K562 (cell line): Measurements from ENCODE around the gene COQ8B. TPM values are rescaled to one million over a fixed set of nuclear protein-coding genes. Genes with fewer than 3 reads are reported as not detected.

Source experiments
- ATAC-seq: fragments of 200-7000 bp; cut with Tn5 transposase; 3 replicates; pipeline ENCODE4 v1.9.1; 2020; ENCODE audit warnings: moderate library complexity
- BruUV-seq: library from RNA; stranded (reverse); fragments of 400-500 nt; replicated peaks from 2 replicates; lab custom pipeline; 2021; lab: Mats Ljungman, UMichigan
- CTCF ChIA-PET: fragments of 300-600 bp; formaldehyde crosslinking; extraction: SDS; loops from one replicate; lab custom pipeline; 2021; ENCODE audit warnings: low intra/inter-chr PET ratio; lab: Yijun Ruan, JAX
- POLR2A ChIA-PET: fragments of 300-600, 350-650 bp; sonication (Branson Sonifier 250); formaldehyde crosslinking; extraction: SDS; loops from one replicate; lab custom pipeline; 2021; ENCODE audit warnings: antibody characterized with exemption, inconsistent platforms; lab: Yijun Ruan, JAX
- DNase-seq, 4 experiments: peaks; one replicate each; pipeline versions ENCODE4 v3.0.0 to v3.0.0-alpha.2; 2011 to 2018; ENCODE audit warnings: low spot score in 3 of 4, mixed read lengths in 3 of 4; ENCODE audit errors: extremely low read depth in 1 of 4
- FAIRE-seq: peaks from 2 replicates; lab custom pipeline; 2011; peaks lifted over from hg19 to GRCh38; lab: Jason Lieb, UNC
- H2AFZ ChIP-seq: 2 replicates; pipeline ENCODE4 v1.6.0; 2011; ENCODE audit warnings: low read depth, low read length, control low read depth, inconsistent platforms
- H3K27ac ChIP-seq: fragments of 200-600 bp; 3 replicates; pipeline ENCODE4 v1.8.0; 2011; ENCODE audit warnings: low read depth, mild to moderate bottlenecking, control low read depth, inconsistent platforms, low read length, moderate library complexity, mixed read lengths; ENCODE audit errors: extremely low read depth
- H3K27me3 ChIP-seq, 2 experiments: fragments of 300-600 bp in 1 of 2; 2 replicates in 1 of 2; 3 replicates in 1 of 2; pipeline versions ENCODE4 v1.6.0 to v1.8.0; 2011; ENCODE audit warnings: inconsistent platforms in 2 of 2, low read length in 2 of 2, mild to moderate bottlenecking in 1 of 2, mixed read lengths in 1 of 2, moderate library complexity in 1 of 2; ENCODE audit not compliant: control insufficient read depth in 2 of 2, insufficient read depth in 2 of 2
- H3K36me3 ChIP-seq: fragments of 300-600 bp; 3 replicates; pipeline ENCODE4 v1.8.0; 2011; ENCODE audit warnings: mild to moderate bottlenecking, low read length, inconsistent platforms; ENCODE audit not compliant: control insufficient read depth, insufficient read depth
- H3K4me1 ChIP-seq, 2 experiments: fragments of 200-600 bp in 1 of 2; replicated peaks in 1 of 2; 2 replicates in 1 of 2; 3 replicates in 1 of 2; pipeline versions ENCODE4 v1.5.1 to v1.8.0; 2011; ENCODE audit warnings: inconsistent platforms in 2 of 2, low read length in 2 of 2, mild to moderate bottlenecking in 1 of 2, mixed read lengths in 1 of 2, moderate library complexity in 1 of 2; ENCODE audit not compliant: control insufficient read depth in 2 of 2, insufficient read depth in 2 of 2
- H3K4me2 ChIP-seq: 2 replicates; pipeline ENCODE4 v1.6.1; 2011; ENCODE audit warnings: low read length, control low read depth, inconsistent platforms, mixed read lengths; ENCODE audit not compliant: insufficient read depth
- H3K4me3 ChIP-seq: fragments of 200-600 bp; sonication (generic), shearing (Covaris generic); 2 replicates; pipeline ENCODE4 v1.5.1; 2016; ENCODE audit warnings: control low read depth, inconsistent platforms
- H3K79me2 ChIP-seq: fragments of 200-600 bp; 3 replicates; pipeline ENCODE4 v1.8.0; 2011; ENCODE audit warnings: low read length, inconsistent platforms; ENCODE audit not compliant: control insufficient read depth, insufficient read depth
- H3K9ac ChIP-seq, 2 experiments: 2 replicates each; pipeline versions ENCODE4 v1.6.0 to v1.6.1; 2011; ENCODE audit warnings: low read depth in 2 of 2, low read length in 2 of 2, control low read depth in 1 of 2, inconsistent platforms in 1 of 2, mild to moderate bottlenecking in 1 of 2, mixed read lengths in 1 of 2; ENCODE audit not compliant: insufficient read depth in 1 of 2
- H3K9me1 ChIP-seq: one replicate; pipeline ENCODE4 v1.6.0; 2011; ENCODE audit warnings: inconsistent platforms, mild to moderate bottlenecking, low read length, moderate library complexity; ENCODE audit not compliant: control insufficient read depth, insufficient read depth
- H3K9me3 ChIP-seq: replicated peaks from 2 replicates; pipeline ENCODE4 v1.5.1; 2011; ENCODE audit warnings: low read depth, low read length, inconsistent platforms; ENCODE audit not compliant: control insufficient read depth, insufficient read depth
- H4K20me1 ChIP-seq: replicated peaks from 2 replicates; pipeline ENCODE4 v1.6.1; 2011; ENCODE audit warnings: low read length, inconsistent platforms, mixed read lengths; ENCODE audit not compliant: control insufficient read depth, insufficient read depth
- ATF6 ChIP-seq: sonication (generic); formaldehyde crosslinking; IDR thresholded peaks from 2 replicates; pipeline ENCODE4 v1.4.0; 2020; ENCODE audit warnings: mild to moderate bottlenecking, missing genetic modification reagents
- ETS2 ChIP-seq: IDR thresholded peaks from 2 replicates; pipeline ENCODE4 v1.6.1; 2016; ENCODE audit warnings: borderline replicate concordance, missing genetic modification characterization, mild to moderate bottlenecking, moderate library complexity, missing compliant biosample characterization; ENCODE audit not compliant: poor library complexity, severe bottlenecking
- HNRNPUL1 ChIP-seq: fragments of 200-400 bp; formaldehyde crosslinking; IDR thresholded peaks from 2 replicates; pipeline ENCODE4 v1.6.1; 2017; ENCODE audit warnings: low read length
- RBM17 ChIP-seq: fragments of 200-400 bp; formaldehyde crosslinking; IDR thresholded peaks from 2 replicates; pipeline ENCODE4 v1.6.1; 2017; ENCODE audit warnings: low read depth, mild to moderate bottlenecking, low read length, borderline replicate concordance
- SIN3A ChIP-seq, 2 experiments: fragments of 150-350 bp in 1 of 2; IDR thresholded peaks; 2 replicates each; pipeline ENCODE4 v1.6.1; 2011 to 2016; ENCODE audit warnings: borderline replicate concordance in 2 of 2, low read depth in 2 of 2, low read length in 2 of 2, mild to moderate bottlenecking in 2 of 2, moderate library complexity in 2 of 2; ENCODE audit not compliant: control insufficient read depth in 1 of 2
- TGIF2 ChIP-seq: sonication (generic); formaldehyde crosslinking; IDR thresholded peaks from 2 replicates; pipeline ENCODE4 v1.8.1; 2022; ENCODE audit warnings: mild to moderate bottlenecking, missing genetic modification reagents, moderate library complexity
- YY1 ChIP-seq, 3 experiments: IDR thresholded peaks; 2 replicates each; pipeline ENCODE4 v1.6.1; 2011; ENCODE audit warnings: low read length in 2 of 3, mild to moderate bottlenecking in 2 of 3, moderate library complexity in 2 of 3, borderline replicate concordance in 1 of 3, control low read depth in 1 of 3, low read depth in 1 of 3; ENCODE audit not compliant: insufficient read depth in 3 of 3, insufficient replicate concordance in 2 of 3, control insufficient read depth in 1 of 3, insufficient read length in 1 of 3; ENCODE audit errors: extremely low read depth in 1 of 3
- ZBTB7A ChIP-seq: IDR thresholded peaks from 2 replicates; pipeline ENCODE4 v1.6.1; 2011; ENCODE audit warnings: low read depth, mild to moderate bottlenecking, low read length, moderate library complexity, borderline replicate concordance; ENCODE audit not compliant: control insufficient read depth
- ZNF197 ChIP-seq: fragments of 200-800 bp; sonication (Bioruptor generic); IDR thresholded peaks from 2 replicates; pipeline ENCODE4 v1.6.1; 2016; ENCODE audit warnings: low read depth, missing genetic modification characterization, missing compliant biosample characterization
- ZNF696 ChIP-seq: fragments of 250-450 bp; sonication (Bioruptor Pico); conservative IDR thresholded peaks from 2 replicates; pipeline ENCODE4 v1.4.0; 2020; ENCODE audit warnings: mild to moderate bottlenecking, moderate library complexity
- ZNF778 ChIP-seq: fragments of 450-650 bp; formaldehyde crosslinking; IDR thresholded peaks from 2 replicates; pipeline ENCODE4 v1.4.0; 2020; ENCODE audit warnings: mild to moderate bottlenecking, moderate library complexity
- WGBS: fragments of 100-300 bp; shearing (Covaris generic); methylation state at CpG from one replicate; pipeline ENCODE4 v1.1.6; 2016; ENCODE audit warnings: low coverage, mixed read lengths; ENCODE audit not compliant: insufficient coverage; ENCODE audit errors: missing lambda C conversion rate; 5-methylcytosine and 5-hydroxymethylcytosine counted together
- in situ Hi-C: fragments of 300-500 bp; cut with MboI; formaldehyde crosslinking; loops from 4 replicates; pipeline ENCODE4 v1.15.0; 2018; ENCODE audit warnings: inconsistent platforms, mixed read lengths
- intact Hi-C: fragments of 100-400 bp; cut with micrococcal nuclease; formaldehyde crosslinking; loops from 2 replicates; pipeline ENCODE4 v1.14.2; 2022
- polyA plus RNA-seq, 8 experiments: library from polyadenylated mRNA; depleted of rRNA in 4 of 8; stranded (reverse) in 5 of 8; unstranded in 3 of 8; fragments of >200 nt; fragmentation: Nextera tagmentation in 2 of 8; fragmentation: Illumina TruSeq in 1 of 8; extraction: Ambion mirVana in 2 of 8; extraction: Trizol in 1 of 8; gene quantifications; 2 replicates each; pipeline versions ENCODE4 v1.2.1 to v1.2.3, GENCODE V29; 2011 to 2014; ENCODE audit warnings: inconsistent platforms in 1 of 8, missing spikeins in 1 of 8
- total RNA-seq, 7 experiments: library from RNA; depleted of rRNA in 6 of 7; stranded (reverse); fragments of >200 nt in 6 of 7; fragmentation: Illumina TruSeq in 2 of 7; extraction: Trizol in 2 of 7; gene quantifications; 2 replicates each; pipeline versions ENCODE4 v1.2.1 to v1.2.3, GENCODE V29; 2011 to 2021; ENCODE audit warnings: low replicate concordance in 1 of 7
- TF ChIP-seq, protein P1 (sequence below): fragments of 250-450 bp; sonication (Bioruptor Pico); IDR thresholded peaks from 2 replicates; pipeline ENCODE4 v1.5.0; 2022; ENCODE audit warnings: mild to moderate bottlenecking

The COQ8B gene
- total and polyA plus RNA-seq, 9 of the 15 experiments (the other 6 are each of a cell fraction or from before 2014, with no cell fraction given): 0.41 to 32.3 (median 12.9) TPM

GRCh38 chr19:40750874-40751537, 34.3 kb upstream of the COQ8B start, which contains the start of gene SNRPA (continued):
- TF ChIP-seq ATF6: no peak
- no peak for TF ChIP-seq ZNF197 (CRISPR knock-in tag)
- TF ChIP-seq TGIF2: no peak
- no peak for TF ChIP-seq ETS2 (tag)

DNA sequence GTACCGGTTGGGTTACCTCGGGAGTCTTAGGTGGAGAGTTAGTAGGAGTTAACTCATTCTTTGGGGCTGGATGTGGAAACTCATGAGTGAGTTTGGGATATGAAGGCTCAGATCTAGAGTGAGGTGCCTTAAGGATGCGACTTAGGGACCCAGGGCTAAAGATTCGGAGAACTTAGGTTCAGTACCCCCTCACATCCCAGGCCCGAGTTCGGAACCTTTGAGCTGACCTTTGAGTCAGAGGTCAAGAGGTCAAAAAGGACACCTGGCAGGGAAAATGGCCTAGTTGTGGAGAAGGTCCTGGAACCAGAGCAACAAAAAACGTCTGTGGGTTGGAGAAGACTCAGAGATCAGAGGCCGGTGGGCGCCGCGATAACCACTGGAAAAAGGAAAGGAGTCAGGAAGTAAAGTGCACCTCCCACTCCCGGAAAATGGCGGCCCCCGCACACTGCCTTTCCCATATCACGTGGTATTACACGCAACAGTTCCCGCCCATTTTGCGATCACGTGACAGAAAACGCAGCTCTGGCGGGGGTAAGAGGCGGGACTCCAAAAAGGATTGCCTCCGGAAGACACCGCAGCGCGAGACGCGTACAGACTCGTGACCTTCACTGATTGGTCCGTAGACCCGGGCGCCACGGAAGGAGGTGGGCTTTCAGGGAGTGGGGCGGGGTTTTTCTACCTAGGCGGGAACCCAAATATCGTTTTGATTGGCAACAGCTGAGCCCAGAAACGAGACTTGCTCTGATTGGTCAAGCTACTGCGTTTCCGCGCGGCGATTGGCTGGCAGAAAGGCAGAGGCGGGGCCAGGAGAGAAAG, 33.6 kb upstream of the COQ8B start, which contains the start of gene ACTMAP:
TSS of gene ACTMAP (minus strand) at position 420 of the 816 bp plus-strand sequence. CDS start 674 bp downstream, outside the sequence.
- BruUV-seq: TSS peak; percentile 93
- FAIRE-seq (peak; percentile 99), ATAC-seq (peak; percentile 92), DNase-seq (peak; percentile 98 to 100 (median 98))
- H3K9me3 ChIP-seq: no peaks in the 10 kb centered on the region
- no peaks in the 10 kb centered on the region for H3K27me3 ChIP-seq
- ChIA-PET POLR2A (interaction anchor here (0.6 to 3.0 kb wide), 34 partner anchors 8 to 1117 kb away, joined by 3 to 25 read pairs (median 4); partner anchors contain the start of genes COQ8B, EGLN2, ITPKC and RAB4B), CTCF (interaction anchor here (1.1 kb wide), 1 partner anchor 87 kb away, joined by 3 read pairs; no protein-coding TSS in a partner anchor)
- intact Hi-C loops (loop anchor here (2.0 kb wide), 2 partner anchors 33 to 49 kb away; partner anchors contain the start of genes COQ8B, EGLN2 and ITPKC), in situ Hi-C loops (no loop called here)
- under 1% methylated on average over 43 of the region's 43 CpGs for whole genome bisulfite sequencing
- H3K4me1 ChIP-seq: peaks cover 31 to 40% of the 10 kb centered on the region in 2 experiments
- peak within 1 kb of the TSS; percentile 94 to 99 for H3K9ac ChIP-seq
- H3K4me3 ChIP-seq: peak within 1 kb of the TSS; percentile 59
- H3K27ac ChIP-seq: peak within 1 kb of the TSS; percentile 99
- H3K4me2 ChIP-seq: peak within 1 kb of the TSS; percentile 100
- H2AFZ ChIP-seq: peak within 1 kb of the TSS; percentile 90
- H4K20me1 ChIP-seq: peaks cover 14% of the 10 kb centered on the region
- peaks cover 3% of the 10 kb centered on the region for H3K9me1 ChIP-seq
- peaks cover 32% of the 10 kb centered on the region for H3K36me3 ChIP-seq
- H3K79me2 ChIP-seq: peaks cover 67% of the 10 kb centered on the region
- no peak for TF ChIP-seq HNRNPUL1
- no peak for TF ChIP-seq ZNF696 (CRISPR knock-in tag)
- peak; percentile 89 to 98 (median 96) for TF ChIP-seq YY1 (IDR thresholded peaks at IDR 0.05; ENCODE audit: borderline replicate concordance in 1 of 3, control insufficient read depth in 1 of 3, extremely low read depth in 1 of 3, insufficient read depth in 3 of 3, insufficient read length in 1 of 3, insufficient replicate concordance in 2 of 3, low read depth in 1 of 3, low read length in 2 of 3)
- TF ChIP-seq SIN3A (IDR thresholded peaks at IDR 0.05; ENCODE audit: borderline replicate concordance in 2 of 2, control insufficient read depth in 1 of 2, low read depth in 2 of 2, low read length in 2 of 2): no peak; a peak in 1 of 4 replicates
- no peak for TF ChIP-seq RBM17
- TF ChIP-seq, protein P1, sequence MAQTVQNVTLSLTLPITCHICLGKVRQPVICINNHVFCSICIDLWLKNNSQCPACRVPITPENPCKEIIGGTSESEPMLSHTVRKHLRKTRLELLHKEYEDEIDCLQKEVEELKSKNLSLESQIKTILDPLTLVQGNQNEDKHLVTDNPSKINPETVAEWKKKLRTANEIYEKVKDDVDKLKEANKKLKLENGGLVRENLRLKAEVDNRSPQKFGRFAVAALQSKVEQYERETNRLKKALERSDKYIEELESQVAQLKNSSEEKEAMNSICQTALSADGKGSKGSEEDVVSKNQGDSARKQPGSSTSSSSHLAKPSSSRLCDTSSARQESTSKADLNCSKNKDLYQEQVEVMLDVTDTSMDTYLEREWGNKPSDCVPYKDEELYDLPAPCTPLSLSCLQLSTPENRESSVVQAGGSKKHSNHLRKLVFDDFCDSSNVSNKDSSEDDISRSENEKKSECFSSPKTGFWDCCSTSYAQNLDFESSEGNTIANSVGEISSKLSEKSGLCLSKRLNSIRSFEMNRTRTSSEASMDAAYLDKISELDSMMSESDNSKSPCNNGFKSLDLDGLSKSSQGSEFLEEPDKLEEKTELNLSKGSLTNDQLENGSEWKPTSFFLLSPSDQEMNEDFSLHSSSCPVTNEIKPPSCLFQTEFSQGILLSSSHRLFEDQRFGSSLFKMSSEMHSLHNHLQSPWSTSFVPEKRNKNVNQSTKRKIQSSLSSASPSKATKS (CRISPR knock-in tag): no peak
- no peak for TF ChIP-seq ZNF778
- TF ChIP-seq ZBTB7A: no peak; the same call in none of the 2 replicates
